Stimulated activated CD8-positive, alpha-beta memory T cell treated with anti-CD3 and anti-CD28 coated beads, Interleukin-15, amount 100 ng/mL, for 1 hour (primary cell): Measurements from ENCODE around the gene SLC35G6.
"Not testable (repeated sequence)": the region's sequence is repeated elsewhere in the genome, so short reads cannot be mapped to it uniquely, and the experiment has no call there.

ENCODE experiments used
- DNase-seq: peaks from one replicate; pipeline ENCODE4 v3.0.0-alpha.2; 2020; ENCODE audit warnings: low read depth

The SLC35G6 gene

DNA sequence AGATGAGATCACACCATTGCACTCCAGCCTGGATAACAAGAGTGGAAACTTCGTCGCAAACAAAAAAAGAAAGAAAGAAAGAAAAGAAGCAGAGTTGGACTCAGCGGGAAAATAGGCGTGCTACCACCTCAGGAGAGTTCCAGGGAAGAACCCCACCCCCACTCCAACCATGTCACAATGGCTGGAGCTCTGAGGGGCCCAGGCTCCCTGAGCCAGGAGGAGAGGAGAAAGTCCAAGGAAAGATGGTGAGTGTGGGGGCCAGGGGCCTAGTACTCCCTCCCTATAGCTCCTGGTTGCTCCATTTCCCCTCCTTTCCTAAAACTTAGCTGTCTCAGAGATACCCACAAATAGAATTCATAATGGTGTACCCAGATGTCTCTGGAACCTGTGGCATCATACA is at the start of gene SLC35G6:
Gene SLC35G6, plus strand, starts transcription at position 172 of the 400 bp plus-strand sequence. Its CDS starts 71 bp downstream, at position 243.
- not testable (repeated sequence) for DNase-seq

DNA sequence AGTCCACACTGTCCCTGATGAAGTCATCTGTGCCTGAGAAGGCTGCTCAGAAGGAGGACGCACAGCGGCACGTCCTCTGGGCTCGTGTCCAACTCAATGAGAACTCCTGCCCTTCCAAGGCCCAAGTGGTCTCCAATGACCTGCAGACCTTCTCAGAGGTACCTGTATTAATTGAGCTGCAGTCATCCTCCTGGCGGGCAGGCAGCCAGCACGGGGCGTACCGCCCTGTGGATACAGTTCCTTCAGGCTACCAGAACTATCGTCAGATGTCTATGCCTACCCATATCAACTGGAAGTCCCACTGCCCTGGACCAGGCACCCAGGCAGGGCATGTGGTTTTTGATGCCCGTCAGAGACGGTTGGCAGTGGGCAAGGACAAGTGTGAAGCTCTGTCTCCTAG is 49.0 kb upstream of the SLC35G6 start:
- DNase-seq = no peak

DNA sequence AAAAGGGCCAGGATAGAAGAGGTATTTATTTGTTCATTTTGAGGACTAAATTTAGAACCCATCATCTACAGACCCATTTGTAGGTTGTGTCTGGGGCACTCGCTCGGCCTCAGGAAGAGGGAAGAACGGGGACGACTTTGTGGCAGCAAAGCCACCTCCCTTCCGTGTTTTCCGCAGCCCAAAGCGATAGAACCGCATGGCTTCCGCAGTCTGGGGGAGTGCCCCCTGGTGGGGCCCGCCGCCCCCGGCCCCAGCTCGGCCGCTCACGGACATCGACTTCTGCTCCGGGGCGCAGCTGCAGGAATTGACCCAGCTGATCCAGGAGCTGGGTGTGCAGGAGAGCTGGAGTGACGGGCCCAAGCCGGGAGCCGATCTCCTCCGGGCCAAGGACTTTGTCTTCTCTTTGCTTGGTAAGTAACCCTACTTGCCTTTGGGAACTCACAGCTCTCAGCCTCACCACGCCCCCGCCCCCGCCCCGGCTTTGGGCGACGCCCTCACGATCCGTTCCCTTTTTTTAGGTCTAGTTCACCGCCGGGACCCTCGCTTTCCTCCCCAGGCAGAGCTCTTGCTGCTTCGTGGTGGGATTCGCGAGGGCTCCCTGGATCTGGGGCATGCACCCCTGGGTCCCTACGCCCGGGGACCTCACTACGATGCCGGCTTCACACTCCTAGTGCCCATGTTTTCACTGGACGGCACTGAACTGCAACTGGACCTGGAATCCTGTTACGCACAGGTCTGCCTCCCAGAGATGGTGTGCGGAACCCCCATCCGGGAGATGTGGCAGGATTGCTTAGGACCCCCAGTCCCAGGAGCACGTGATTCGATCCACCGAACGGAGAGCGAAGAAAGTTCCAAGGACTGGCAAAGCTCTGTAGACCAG is 45.3 kb upstream of the SLC35G6 start:
- DNase-seq = peak; percentile 27

DNA sequence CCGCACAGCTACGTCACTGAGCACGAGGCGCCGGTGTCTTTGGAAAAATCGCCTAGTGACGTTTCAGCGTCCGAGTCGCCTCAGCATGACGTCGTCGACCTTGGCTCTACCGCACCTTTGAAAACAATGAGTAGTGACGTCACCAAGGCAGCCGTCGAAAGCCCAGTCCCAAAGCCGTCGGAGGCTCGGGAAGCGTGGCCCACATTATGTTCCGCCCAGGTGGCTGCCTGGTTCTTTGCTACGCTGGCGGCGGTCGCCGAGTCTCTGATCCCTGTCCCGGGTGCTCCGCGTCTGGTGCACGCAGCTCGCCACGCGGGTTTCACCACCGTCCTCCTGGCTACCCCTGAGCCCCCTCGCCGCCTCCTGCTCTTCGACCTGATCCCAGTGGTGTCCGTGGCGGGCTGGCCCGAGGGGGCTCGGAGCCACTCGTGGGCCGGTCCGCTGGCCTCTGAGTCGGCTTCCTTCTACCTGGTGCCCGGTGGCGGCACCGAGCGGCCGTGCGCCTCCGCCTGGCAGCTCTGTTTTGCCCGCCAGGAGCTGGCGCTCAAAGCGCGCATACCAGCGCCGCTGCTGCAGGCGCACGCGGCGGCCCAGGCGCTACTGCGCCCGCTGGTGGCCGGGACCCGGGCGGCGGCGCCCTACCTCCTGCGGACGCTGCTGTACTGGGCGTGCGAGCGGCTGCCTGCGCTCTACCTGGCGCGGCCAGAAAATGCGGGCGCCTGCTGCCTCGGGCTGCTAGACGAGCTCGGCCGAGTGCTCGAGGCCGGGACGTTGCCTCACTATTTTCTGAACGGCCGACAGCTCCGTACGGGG is 44.5 kb upstream of the SLC35G6 start:
- peak; percentile 54 for DNase-seq

DNA sequence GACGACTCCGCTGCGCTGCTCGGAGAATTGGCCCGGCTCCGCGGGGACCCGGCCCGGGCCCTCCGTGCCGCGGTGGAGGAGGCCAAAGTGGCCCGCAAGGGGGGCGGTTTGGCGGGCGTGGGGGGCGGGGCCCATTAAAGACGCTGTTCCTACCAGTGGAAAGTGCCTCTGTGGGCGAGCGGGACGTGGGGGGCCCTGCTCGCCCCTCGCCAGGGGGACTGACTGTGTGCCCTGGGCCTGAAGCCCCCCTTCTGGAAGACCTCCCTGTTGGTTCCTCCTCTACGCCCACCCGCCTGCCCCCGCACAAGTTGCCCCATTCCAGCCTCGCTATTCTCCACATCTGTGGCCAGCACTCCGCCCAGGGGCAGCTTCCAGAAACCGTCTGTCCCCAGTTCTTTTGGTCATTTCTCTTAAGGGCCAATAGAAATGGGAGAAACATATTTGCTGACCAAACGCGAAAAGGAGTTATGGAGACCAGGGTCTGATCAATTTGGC is 43.8 kb upstream of the SLC35G6 start:
- DNase-seq = no peak

DNA sequence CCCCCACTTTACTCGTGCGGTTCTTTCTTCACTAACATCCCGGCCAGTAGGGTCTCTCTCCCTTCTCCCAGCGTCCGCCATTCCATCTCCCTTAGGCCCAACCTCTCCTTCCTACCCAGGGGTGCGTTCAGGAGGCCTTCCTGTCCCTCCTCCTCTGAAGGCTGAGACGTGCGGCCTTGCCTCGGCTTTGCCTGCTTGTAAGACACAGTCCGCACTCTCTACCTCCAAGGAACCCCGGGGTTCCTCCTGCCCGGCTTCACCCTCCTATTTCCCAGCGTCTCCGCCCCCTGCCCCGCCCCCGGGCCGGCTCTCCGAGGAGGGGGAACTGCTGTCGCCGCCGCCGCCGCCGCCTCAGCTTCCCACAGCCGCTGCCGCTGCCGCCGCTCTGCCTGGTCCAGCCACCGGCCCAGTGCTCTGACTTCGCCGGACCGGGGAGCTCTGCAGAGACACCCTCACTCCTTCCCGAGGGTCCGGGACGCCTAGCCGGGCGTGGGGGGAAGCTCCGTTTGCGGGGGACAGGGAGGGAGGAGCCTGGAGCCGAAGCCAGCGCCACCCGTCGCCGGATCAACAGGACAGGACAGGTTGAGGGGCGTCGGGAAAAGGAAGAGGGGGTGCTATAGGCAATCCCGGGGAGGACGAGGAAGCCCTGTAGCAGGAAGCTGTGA is 43.2 kb upstream of the SLC35G6 start:
- no peak for DNase-seq

DNA sequence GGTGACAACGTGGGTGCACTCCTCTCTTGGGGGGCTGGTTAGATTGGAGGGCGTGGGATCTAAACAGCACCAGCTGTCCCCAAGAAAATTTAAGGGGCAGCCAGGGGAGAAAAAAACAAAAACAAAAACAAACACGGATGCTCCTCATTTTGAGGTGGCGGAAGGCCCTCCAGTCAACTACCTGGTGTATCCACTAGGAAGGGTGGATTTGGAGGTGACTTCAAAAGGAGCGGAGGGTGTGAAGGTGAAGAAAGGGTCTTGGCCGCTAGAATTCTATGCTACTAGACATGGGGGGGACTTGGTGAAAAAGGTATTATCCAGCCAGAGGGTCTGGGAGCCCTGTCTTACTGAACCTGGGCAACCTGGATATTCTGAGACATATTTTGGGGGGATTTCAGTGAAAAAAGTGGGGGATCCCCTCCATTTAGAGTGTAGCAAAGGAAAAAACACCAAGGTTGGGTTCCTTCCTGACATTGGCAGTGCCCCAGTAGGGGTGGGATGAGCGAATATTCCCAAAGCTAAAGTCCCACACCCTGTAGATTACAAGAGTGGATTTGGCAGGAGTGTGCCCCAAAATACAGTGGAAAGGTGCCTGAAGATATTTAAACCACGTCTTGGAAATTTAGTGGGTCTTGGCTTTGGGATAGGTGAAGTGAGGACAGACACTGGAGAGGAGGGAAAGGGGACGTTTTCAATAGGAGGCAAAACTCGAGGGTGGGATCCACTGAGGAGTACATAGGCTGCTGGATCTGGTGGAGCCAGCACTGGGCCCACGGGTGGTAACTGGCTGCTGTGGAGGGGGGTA is 42.4 kb upstream of the SLC35G6 start:
- no peak for DNase-seq

DNA sequence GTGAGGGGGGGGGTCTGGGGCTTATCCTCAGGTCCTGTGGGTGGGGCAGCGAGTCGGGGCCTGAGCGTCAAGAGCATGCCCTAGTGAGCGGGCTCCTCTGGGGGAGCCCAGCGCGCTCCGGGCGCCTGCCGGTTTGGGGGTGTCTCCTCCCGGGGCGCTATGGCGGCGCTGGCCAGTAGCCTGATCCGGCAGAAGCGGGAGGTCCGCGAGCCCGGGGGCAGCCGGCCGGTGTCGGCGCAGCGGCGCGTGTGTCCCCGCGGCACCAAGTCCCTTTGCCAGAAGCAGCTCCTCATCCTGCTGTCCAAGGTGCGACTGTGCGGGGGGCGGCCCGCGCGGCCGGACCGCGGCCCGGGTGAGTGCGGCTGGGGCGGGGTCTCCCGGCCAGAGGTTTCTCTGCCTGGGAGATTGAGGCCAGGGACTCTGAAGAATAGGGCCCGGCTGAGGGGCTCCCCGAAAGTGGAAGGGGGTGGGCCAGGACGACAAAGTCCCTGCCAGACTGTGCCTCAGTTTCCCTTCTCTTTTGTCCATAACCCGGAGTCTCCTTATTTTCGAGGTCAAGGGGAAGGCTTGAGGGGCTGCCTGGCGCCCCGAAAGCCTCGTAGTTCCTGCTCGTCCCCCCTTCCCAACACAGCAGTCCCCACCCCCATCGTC is 41.7 kb upstream of the SLC35G6 start, which contains the start of gene FGF11:
Gene FGF11, plus strand, starts transcription at position 51 of the 651 bp plus-strand sequence. Its CDS starts 109 bp downstream, at position 160.
- no peak for DNase-seq

DNA sequence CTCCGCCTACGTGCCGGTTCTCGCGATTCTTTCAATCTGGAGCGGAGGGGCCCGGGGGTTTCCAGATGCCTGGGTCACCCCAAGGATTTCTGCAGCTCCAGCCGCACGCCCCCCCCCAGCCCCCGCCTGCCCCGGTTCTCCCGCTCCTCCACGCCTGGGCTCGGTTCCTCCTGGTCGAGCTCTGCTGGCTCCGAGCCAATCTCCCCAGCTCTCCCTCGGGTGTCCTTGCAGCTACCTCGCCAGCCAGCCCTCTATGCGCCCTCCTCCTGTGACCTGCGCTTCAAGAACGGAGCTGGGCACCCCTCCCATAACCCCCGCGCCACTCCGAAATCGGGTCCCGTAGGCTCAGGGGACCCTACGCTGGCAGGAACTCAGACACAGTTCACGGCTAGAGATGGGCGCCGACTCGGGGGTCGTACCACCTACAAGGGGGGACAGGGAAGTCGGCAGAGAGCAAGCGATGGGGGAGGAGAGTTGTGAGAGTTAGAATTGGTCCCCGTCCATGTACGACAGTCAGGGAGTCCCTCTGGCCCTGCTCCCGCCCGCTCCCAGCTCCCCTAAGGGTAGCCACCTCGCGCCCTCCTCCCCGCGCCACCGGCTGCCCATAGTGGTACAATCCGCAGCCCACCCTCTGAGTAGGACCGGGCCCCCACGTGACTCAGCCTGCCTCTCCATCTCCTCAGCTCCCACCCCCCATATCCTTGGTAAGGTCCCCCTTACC is 41.0 kb upstream of the SLC35G6 start:
- DNase-seq = no peak

DNA sequence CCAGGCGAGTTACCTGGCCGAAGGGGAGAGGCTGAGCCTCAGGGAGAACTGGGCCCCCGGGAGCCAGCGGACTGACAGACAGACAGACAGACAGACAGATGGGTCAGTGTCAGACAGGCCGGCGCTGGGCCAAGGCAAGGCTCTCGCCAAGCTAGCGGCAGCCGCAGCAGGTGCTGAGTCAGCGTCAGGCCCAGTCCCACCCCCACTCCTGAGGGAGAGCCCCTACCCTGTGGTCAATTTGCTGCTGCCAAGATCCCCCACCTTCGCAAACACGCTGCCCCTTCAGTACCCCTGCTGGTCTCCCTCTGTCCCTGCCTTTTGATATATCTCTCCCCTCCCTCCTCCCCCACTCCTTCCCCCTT is 40.4 kb upstream of the SLC35G6 start:
- DNase-seq = no peak

DNA sequence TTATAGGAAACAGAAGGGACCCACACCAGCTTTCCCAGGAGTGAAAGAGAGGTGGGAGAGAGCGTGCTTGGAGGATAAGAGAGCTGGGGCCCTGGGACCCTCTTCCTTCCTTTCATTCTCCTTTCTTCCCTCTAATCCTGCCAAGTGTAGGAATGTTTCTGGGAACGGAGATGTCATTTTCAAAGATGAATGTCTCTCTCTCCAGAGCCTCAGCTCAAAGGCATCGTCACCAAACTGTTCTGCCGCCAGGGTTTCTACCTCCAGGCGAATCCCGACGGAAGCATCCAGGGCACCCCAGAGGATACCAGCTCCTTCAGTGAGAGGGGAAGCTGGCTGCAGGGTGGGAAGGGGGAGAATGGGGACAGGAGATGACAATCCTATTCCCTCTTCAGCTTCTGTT is 40.0 kb upstream of the SLC35G6 start:
- DNase-seq = no peak

DNA sequence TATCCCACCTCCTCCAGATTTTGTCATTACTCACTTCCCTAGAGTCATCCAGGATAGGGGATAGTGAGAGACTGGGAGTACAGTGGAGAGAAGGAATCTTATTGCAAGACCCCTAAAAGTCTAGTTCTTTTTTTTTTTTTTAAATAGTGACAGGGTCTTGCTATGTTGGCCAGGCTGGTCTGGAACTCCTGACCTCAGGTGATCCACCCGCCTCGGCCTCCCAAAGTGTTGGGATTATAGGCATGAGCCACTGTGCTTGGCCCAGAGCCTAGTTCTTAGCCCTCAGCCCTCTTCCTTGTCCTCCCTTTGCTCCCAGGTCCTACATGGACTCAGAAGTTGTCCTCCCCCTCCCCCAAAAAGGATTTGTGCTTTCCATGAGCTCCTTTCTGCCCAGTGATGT is 39.1 kb upstream of the SLC35G6 start:
- no peak for DNase-seq

DNA sequence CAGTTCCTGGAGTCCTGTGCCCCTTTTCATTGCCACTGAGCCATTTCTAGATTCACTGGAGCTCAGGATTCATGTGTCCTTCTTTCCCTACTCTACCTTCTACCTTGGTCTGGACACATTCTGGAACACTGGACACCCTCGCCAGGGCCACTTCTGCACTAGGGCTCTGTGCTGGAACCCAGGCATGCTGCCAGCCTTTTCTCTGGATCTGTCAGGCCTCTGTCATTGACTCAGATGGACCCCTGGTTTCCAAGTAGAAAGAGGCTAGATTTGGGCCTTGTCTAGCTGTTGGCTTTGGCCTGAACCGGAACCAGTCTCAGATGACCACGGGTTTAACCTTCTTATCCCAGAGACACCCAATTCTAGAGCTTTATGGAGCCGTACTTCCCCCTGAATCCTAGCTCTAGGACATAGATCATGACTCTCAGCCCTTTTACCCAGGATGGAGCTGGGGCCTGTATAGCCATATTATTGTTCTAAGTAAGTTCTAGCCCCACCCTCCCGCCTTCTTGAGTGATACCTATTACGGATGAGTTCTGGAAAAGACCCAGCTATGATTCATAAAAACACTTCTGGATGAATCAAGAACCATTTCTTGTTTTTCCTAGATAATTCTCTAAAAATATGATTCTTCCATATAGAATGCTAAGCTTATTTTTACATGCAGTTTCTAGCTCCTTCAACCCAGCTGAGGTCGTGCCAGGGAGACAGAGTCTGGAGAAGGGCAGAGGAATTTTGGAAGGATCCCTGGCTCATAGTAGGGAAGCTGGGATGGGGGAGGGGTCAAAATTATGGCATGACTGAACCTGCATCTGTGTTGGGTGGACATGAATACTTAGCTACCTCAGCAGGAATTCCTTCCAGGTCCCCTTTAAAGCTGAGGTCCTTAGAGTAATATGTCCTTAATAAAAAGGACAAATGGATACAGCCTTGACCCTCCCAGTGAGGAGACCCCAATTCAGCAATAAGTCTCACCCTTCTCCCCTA is 37.5 kb upstream of the SLC35G6 start:
- no peak for DNase-seq

DNA sequence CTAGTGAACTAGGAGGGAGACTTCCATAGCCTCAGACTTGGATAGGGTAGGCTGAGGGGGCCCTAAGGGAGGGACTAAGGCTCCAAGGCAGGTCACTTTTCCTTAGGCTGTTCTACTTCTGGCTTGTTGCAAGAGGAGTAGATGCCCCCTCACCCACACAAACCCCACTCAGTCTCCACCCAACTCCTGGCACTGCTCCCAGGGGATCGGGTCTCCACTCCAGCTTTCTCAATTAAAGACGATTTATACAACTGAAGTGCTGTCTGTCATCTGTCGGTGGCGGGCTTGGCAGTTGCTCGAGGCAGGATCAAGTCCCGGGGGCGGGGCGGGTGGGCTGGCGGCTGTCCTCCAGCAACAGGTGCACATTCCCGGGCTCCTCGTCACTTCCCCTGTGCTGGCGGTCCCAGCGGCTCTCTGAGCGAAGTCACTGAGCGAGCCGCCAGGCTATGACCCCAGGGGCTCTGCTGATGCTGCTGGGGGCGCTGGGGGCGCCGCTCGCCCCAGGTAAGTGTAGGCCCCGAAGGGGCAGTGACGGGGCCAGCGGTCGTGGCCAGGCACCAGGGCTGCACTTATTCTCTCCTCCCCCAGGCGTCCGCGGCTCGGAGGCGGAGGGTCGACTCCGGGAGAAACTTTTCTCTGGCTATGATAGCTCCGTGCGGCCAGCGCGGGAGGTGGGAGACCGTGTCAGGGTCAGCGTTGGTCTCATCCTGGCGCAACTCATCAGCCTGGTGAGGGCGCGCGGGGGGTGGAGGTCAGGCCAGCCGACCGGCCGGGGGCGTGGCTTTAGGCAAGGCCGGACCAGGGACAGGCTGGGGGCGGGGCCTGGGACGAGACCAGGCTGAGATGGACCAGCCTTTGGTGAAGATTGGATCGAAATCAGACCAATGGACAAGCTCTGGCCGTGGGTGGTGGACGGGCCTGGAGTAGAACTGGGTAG is 36.3 kb upstream of the SLC35G6 start, which contains the start of gene CHRNB1:
Gene CHRNB1, plus strand, starts transcription at position 380 of the 937 bp plus-strand sequence. Its CDS starts 67 bp downstream, at position 447.
- DNase-seq = no peak

DNA sequence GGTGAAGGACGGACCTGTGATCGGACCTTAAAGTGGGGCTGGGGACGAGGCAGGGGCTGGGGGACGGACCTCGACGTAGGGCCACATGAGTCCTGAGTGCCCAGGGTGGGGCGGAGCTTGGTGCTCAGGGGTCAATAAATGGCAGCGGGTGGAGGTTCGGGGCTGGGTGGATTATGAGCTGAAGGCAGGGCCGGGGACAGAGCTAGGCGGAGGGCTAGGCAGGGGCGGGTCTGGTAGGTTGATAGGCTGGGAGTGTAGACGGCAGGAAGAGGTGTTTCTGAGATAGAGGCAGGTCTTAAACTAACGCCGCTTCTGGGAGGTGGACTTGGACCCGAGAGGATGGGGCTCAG is 35.7 kb upstream of the SLC35G6 start:
- DNase-seq = no peak

DNA sequence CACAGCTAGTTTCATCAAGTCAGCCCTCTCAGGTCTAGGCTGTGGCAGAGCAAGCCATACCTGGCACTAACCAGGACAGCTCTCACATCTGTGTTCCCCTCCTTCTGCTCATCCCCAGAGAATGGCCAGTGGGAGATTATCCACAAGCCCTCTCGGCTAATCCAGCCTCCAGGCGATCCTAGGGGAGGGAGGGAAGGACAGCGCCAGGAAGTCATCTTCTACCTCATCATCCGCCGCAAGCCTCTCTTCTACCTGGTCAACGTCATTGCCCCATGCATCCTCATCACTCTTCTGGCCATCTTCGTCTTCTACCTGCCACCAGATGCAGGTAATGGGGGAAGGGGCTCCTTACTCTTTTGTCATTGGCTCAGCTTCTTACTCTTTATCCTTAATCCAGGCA is 32.8 kb upstream of the SLC35G6 start:
- DNase-seq = no peak

DNA sequence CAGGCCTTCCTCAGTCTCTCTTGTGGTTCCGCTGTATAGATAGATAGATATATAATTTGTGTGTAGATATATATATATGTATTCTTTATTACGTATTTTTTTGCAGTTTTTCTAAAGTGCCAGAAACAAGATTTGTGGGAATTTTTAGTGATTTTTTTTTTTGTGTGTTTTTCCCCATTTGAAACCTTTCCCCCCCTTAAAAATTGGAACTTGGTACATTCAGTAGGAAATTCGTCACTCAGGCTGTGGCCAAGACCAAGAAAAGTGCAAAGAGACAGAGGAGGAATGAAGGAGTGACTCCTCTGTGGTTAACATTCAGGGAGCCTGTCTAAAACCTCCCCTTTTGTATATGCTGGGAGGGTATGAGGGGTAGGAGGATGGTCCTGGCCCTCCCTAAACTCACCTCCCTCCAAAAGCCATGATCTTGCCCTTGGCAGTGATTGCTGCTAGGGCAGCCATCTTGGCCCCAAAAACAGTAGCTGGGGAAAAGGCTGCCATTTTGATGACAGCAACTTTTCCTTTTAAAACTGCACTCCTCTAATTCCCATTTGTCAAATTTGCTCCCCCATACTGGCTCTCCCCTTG is 21.2 kb upstream of the SLC35G6 start:
- DNase-seq = no peak
